HK-2 (cell line): ENCODE measurements around the gene EFNA3.

Experiments
- DNase-seq: peaks from one replicate; pipeline ENCODE4 v3.0.0-alpha.2; 2018; ENCODE audit not compliant: unreplicated experiment

EFNA3 gene

DNA sequence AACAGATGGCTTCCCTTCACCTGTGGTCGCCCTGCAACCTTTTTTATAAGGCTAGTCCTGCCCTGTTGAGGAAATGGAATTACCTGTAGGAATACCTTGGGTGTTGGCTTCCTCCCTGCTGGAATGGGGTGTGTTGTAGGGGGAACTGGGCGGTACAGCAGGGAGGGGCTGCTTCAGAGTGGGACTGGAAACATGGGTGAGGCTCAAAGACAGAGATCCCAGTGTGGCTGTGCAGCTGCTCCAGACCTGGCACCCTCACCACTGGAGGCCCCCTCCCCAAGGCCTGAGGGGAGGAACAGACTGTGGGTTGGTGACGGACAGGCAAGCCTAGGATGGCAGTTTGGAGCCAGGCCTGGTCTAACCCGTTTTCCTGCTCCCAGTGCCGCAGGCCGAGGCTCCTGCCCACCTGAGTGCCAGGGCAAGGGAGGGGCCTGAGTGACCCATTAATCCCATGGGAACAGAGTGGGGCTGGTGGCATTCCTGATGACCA, 4.5 kb downstream of the EFNA3 start:
- DNase-seq = no peak

DNA sequence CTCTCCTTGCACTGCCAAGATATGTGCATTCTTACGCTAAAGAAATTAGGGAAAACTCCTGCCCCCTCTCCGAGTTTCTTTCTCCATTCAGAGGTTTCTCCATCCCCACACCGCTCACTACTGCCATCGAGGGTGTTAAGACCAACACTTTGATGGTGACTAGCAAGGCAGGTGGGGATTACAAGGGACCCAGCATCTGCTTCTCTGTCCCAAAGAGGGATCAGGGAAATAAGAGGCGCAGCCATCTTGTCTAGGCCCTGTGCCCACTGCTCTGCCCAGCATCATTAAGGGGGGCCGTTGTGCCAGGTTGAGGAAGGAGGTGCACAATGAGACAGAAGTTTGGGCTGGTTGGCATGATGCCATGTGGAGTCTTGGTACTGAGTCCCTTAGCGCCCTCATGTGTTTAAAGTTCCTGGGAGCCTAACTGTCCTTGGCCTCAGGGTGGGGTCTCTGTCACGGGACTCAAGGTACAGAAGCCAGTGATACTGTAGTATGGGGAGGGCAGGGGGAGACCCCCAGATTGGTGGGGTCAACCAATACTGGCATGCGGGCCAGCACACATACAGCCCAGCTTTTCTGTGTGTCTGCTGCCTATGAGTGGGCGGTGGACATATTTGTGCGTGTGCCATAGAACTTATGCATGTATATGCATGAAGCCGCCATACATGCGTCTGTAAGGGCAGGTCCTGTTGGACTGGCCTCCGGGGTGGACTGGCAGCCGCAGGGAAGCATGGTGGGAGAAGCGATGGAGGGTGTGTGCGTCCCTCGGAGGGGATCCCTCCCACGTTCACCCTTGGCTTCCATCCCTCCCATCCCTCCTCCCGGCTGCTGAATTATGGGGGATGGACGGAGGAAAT, 5.5 kb downstream of the EFNA3 start:
- DNase-seq = no peak

DNA sequence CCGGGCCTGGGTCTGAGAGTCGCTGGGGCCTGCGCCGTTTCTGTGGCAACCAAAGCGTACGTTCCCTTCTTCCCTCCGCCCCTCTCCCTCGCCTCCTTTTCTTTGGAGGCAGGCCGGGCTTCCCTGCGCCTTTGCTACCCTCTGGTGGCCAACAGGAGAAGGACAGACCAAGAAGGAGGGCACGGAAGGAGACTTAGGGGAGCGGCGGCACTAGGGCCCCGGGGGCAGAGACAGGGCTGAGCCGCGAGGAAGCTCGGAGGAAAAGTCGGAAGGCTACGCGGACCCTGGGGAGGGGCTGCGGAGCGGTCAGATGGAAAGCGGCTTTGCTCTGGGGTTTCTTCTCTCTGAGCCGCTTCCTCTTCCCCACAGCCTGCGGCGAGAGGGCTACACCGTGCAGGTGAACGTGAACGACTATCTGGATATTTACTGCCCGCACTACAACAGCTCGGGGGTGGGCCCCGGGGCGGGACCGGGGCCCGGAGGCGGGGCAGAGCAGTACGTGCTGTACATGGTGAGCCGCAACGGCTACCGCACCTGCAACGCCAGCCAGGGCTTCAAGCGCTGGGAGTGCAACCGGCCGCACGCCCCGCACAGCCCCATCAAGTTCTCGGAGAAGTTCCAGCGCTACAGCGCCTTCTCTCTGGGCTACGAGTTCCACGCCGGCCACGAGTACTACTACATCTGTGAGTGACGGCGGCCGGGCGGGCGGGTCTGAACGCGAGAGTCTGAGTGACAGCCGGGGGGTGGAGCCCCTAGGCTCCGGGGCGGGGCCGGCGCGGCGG, 6.3 kb downstream of the EFNA3 start:
- peak; percentile 92 for DNase-seq

DNA sequence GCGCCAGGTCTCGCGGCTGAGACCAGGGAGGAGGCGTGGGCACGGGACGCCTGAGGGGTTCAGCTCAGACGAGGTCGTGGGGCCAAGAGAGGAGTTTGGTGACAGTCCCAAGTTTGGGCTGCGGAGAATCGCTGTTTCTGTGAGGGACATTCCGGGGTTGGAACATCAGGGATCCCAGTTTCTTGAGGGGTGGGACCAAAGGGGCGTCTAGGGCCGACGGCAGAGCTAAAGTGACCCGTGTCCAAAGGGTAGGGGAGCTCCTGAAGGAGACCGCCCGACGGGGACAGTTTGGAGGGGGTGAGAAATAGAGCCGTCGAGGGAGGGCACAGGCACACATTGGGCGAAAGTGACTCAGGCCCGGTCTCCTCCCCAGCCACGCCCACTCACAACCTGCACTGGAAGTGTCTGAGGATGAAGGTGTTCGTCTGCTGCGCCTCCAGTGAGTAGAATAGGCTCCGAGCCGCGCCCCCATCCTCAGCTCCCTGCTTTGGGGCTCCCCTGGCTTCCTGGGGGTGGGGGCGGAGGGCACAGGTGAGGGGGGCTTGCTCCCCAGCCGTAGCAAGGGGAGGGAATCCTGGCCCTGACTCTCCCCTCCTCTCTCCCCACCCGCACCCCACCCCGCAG, 7.0 kb downstream of the EFNA3 start:
- peak; percentile 65 for DNase-seq

DNA sequence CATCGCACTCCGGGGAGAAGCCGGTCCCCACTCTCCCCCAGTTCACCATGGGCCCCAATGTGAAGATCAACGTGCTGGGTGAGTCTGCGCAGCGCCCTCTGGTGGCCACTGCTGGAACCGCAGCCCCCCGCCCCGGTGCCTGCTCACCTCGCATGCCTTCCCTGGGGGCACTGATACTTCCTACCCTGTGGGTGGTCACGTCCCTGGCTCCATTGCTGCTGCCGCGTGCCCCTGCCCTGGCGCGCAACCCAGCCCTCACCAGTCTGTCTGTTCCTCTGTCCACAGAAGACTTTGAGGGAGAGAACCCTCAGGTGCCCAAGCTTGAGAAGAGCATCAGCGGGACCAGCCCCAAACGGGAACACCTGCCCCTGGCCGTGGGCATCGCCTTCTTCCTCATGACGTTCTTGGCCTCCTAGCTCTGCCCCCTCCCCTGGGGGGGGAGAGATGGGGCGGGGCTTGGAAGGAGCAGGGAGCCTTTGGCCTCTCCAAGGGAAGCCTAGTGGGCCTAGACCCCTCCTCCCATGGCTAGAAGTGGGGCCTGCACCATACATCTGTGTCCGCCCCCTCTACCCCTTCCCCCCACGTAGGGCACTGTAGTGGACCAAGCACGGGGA, 7.6 kb downstream of the EFNA3 start:
- peak; percentile 77 for DNase-seq

DNA sequence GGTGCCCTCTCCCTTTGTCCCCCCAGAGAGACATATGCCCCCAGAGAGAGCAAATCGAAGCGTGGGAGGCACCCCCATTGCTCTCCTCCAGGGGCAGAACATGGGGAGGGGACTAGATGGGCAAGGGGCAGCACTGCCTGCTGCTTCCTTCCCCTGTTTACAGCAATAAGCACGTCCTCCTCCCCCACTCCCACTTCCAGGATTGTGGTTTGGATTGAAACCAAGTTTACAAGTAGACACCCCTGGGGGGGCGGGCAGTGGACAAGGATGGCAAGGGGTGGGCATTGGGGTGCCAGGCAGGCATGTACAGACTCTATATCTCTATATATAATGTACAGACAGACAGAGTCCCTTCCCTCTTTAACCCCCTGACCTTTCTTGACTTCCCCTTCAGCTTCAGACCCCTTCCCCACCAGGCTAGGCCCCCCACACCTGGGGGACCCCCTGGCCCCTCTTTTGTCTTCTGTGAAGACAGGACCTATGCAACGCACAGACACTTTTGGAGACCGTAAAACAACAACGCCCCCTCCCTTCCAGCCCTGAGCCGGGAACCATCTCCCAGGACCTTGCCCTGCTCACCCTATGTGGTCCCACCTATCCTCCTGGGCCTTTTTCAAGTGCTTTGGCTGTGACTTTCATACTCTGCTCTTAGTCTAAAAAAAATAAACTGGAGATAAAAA, 8.4 kb downstream of the EFNA3 start:
- DNase-seq = no peak

DNA sequence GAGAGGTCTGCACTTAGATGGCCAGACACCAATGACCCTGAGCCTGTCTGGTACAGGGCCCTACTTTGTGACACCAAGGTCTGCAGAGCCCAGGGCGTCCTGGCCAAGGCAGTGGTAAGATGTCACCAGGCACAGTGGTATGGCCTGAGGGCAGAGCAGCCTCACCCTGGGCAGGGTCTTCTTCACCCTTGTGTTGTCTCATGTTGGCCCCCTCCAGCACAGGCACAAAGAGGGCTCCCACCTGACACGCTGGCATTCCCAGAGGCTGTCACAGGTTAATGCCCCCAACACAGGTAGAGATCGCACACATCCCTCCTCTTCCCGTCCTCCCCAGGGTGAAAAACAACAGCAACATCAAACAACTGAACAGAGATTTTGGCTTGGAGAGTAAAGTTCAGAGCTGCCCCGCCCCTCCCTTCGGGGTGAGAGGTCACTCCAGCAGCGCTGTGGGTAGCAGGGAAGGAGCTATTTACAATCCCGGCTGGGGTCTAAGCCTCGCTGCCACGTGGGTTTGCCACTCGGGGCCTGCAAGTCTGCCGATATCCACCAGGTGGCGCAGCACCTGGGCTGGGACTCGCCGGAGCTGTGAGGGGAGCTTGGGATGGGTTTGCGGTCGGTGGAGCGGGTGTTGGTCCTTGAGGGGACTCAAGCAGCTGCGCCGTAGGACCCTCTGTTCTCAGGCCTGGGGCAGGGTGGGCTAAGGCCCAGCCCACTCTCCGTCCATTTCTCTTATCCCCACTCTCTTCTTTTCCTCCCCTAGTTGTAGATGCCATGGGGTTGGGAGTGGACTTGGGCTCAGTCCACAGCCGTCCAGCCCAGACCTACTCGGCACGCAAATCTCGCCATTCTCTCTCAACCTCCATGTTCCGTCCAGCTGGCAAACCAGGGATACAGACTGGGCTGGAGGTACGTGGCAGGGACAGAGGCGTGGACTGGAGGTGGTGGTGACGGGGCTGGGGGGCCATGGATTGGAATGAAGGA, 12.7 kb downstream of the EFNA3 start:
- peak; percentile 81 for DNase-seq

DNA sequence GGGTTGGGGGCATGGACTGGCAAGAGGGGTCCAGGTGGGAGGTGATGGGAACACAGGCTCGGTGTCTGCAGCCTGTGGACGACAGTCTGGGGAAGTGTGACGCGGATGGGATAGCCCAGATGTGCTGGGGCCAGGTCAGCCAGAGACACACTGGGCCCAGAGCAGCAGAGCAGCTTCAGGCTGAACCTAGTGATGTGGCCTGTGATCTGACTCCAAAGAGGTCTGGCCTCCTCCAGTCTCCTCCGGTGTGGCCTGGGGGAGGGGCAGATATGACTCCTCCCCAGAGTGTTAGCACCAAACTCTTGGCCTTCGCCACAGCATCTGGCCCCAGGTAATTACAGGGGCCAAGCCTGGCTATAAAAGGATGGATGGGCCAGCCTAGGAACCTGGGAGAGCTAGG, 13.5 kb downstream of the EFNA3 start:
- no peak for DNase-seq

DNA sequence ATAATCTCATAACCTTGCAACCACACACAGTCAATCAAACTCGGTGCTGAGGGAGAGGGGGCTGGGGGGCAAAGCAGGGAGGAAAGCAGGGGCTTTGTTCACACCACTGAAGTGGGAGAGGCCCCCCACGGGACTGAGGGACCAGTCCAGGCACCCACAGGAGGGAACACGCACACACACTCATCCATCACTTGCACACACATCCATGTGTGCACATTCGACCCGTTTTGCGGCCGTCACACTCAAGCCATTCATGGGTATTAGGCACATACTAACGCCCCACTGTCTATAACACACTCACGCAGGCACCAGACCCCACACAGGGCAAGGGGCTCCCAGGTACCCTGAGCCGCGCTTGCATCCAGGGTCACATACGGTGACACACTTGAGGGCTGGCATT, 14.0 kb downstream of the EFNA3 start:
- DNase-seq = no peak

DNA sequence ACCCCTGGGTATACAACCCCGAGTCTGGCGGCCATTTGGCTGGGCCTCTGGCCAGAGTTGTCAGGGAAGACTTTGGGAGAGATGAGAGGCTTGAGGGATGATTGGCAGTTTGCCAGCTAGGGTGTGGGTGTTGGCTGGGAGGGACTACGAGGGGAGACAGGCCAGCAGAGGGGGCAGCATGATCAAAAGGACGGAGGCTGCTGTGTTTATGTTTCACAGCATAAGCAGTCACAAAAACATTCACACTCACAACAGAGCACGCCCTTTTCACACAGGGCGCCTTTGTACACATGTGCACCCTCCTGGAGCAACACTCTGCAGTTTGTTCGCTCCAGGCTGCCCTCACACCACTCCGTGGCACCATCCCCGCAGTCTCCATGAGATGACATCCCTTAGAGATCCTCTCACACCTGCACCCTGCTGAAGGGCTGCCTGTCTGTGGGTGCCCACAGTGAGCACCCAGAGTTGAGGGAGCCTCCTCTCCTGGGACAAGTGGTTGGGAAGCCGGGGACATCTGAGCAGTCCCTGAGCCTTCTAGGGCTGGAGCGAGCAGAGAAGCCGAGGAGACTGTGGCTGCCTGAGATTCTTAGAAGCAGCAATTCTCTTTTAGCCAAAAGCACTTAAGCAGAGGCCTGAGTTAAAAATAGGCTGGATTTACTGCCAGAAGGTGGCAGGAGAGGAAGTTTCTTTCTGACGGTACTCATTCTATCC, 15.4 kb downstream of the EFNA3 start:
- DNase-seq = no peak

DNA sequence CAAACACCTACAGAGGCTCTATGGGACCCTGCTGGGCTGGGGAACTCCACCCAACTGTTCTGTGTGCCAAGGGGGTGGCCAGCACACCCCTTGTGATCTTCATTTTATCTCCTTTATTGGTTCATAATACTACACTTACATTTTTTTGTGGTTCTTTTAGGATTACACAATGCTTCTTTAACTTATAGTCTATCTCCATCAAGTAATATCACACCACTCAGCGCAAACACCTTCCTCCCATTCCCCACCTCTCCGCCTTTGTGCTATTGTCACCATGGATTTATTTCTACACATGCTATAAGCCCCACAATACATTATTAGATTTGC, 15.9 kb downstream of the EFNA3 start:
- DNase-seq = no peak

DNA sequence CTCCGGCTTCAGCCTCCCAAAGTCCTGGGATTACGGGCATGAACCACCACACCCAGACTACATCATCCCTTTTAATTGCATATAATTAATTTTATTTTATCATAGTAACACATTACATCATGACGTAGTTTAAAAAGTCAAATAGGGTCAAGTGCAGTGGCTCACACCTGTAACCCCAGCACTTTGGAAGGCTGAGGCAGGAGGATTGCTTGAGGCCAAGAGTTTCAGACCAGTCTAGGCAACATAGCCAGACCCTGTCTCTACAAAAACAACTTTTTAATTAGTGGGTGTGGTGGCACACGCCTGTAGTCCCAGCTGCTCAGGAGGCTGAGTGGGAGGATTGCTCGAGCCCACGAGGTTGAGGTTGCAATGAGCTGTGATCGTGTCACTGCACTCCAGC, 20.7 kb downstream of the EFNA3 start:
- DNase-seq = no peak

DNA sequence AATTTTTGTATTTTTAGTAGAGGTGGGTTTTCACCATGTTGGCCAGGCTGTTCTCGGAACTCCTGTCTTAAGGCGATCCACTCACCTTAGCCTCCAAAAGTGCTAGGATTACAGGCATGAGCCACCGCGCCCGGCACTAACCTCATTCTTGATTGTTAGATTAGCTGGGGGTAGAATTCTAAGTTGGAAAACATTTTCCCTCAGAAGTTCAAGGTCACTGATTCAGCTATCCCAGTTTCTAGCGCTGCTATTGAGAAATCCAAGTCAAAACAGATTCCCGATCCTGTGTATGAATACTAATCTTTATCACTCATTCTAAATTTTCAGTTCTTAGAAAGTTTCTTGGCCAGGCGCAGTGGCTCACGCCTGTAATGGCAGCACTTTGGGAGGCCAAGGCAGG, 24.7 kb downstream of the EFNA3 start:
- DNase-seq = no peak

DNA sequence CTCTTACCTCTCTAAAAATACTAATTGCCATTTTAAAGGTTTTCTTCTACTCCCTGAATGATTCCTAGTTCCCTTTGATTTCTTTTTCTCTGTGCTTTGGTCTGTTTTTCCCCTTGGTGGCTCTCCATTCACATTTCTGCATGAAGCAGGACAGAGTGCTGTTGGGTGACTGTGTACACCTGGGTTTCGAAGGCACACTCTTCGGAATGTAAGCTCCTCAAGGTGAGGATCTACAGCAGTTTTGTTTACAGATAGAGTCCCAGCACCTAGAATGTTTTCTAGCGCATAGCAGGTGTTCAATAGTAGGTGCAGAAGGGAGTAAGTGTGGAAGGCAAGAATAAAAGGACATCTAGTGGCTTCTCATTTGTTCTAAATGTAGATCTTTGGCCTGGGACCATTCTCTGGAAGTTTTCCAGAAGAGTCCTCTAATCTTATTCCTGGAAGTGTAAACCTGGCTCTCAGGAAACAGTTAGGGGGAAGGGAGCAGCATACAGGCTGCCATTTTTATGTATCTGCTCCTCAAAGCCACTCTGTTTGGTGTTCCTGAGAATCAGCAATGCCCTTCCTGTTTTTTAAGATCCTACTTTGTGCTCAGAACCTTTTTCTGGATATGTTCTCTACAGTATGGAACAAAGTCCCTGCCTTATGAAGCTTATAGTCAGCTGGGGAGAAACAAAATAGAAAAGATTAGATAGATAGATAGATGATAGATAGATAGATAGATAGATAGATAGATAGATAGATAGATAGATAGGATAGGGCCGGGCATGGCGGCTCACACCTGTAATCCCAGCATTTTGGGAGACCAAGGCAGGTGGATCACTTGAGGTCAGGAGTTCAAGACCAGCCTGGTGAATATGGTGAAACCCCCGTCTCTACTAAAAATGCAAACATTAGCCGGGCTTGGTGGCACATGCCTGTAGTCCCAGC, 26.2 kb downstream of the EFNA3 start:
- no peak for DNase-seq

DNA sequence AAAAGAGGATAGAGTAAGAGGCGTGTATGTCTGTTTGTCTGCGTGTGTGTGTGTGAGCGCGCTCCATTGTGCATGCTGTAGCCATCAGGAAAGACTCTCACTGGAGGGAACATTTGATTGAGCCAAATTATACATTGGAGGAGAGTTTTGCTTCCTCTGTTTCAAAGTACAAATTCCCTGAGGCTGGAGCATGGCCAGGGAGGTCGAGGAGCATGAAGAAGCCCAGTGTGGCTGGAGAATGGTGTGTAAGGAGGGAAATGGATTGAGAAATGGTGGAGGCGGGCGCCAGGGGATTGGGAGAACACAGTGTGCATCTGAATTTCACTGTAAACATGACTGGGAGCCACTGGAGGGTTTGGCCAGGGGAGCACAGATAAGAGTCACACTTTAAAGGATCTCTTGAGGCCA, 27.0 kb downstream of the EFNA3 start:
- no peak for DNase-seq

DNA sequence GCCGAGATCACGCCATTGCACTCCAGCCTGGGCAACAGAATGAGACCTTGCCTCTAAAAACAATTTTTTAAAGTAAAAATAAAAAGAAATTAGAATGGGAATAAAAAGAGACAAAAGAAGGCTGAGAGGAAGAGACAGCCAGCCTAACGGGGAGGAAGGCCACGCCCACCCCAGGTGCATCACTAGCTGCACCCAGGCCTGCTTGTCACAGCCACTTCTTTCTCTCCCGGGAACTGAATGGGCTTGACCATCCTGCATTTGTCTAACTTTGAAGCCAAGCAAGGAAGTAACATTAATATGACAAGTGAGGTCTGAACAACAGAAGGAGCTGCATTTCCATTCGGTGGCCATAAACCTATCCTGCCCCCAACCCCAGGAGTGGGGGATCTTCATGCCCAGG, 28.2 kb downstream of the EFNA3 start:
- DNase-seq = no peak

DNA sequence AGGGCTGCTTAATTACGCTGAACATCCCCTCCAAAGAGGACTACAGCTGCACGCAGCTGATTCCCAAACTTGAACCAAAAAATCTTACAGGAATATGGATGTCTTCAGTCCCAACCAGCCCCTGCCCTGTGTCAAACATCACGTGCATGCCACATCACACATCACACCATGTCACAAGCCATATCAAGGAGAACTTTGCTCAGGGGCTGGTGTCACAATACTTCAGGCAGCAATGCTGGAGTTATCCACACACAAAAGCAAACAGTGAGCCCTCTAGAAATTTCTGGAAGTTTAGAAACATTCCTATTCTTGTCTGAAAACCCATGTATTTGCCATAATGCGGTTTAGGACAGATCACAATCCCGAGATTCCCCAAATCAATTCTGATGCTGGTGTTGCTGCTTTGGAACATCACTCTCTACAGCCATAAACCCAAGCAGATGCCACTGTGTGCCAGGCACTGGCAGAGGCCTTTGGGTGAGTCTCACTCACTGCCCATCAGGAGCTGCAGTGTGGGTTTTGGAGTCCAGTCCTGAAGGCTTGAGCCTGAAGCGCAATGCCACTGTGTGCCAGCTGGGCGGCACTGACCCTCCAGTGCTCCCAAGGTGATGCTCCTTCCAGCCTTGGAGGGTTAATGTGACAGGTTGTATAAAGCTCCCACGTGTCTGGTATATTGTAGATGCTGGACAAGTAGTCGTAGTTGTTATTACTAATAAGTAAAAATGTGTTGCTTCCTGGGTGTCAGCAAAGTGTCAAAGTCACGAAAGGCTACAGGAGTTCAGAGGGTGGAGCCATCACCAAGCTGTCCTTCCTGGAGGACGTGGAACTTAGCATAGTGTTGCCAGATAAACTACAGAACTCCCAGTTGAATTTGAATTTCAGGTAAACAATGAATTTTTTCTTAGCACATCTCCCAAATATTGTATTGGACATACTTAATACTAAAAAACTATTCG, 28.9 kb downstream of the EFNA3 start:
- no peak for DNase-seq

DNA sequence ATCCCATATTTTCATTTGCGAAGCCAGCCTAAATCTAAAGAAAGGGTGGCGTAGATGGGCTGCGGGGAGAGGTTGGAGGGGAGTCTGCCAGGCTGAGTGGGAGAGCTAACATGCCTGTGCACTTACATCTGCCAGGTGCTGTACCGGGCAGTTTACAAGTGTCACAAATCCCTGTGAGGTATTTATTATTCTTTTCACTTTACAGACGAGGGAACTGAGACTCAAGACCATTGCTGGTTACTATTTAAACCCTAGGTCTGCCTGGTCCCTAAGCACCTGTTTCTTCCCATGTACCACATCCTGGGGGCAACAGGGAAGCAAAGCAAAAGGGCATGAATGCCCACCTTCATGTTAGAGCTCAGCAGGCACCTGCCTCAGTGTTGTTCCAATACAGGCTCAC, 29.7 kb downstream of the EFNA3 start:
- DNase-seq = no peak
